GM12878 (cell line): ENCODE data around the gene ZSCAN10. TPM values are rescaled to one million over a fixed set of nuclear protein-coding genes. Genes with fewer than 3 reads are reported as not detected.

Experiments
- ATAC-seq: fragments of 200-7000 bp; cut with Tn5 transposase; 3 replicates; pipeline ENCODE4 v1.9.1; 2020; ENCODE audit warnings: mild to moderate bottlenecking, moderate library complexity
- BruUV-seq: library from RNA; stranded (reverse); fragments of 400-500 nt; replicated peaks from 2 replicates; lab custom pipeline; 2021; lab: Mats Ljungman, UMichigan
- CTCF ChIA-PET: fragments of 300-600 bp; sonication (Branson Sonifier 250); formaldehyde crosslinking; extraction: SDS; loops from one replicate; lab custom pipeline; 2021; ENCODE audit warnings: inconsistent platforms; lab: Yijun Ruan, JAX
- POLR2A ChIA-PET: fragments of 350-600 bp; formaldehyde crosslinking; extraction: SDS; loops from one replicate; lab custom pipeline; 2021; ENCODE audit warnings: inconsistent platforms; lab: Charles Lee
- RAD21 ChIA-PET: fragments of 300-600 bp; sonication (Branson Sonifier 250); formaldehyde crosslinking; loops from one replicate; lab custom pipeline; 2023; ENCODE audit warnings: antibody characterized with exemption; ENCODE audit not compliant: unreplicated experiment; lab: Charles Lee
- SMC1A ChIA-PET: fragments of 300-600 bp; sonication (Branson Sonifier 250); formaldehyde crosslinking; loops from one replicate; lab custom pipeline; 2023; ENCODE audit not compliant: unreplicated experiment, uncharacterized antibody; lab: Charles Lee
- DNase-seq: peaks from one replicate; pipeline ENCODE4 v3.0.0-alpha.2; 2011; ENCODE audit warnings: low read depth, low spot score
- FAIRE-seq: peaks from 3 replicates; lab custom pipeline; 2011; peaks lifted over from hg19 to GRCh38; lab: Jason Lieb, UNC
- H2AFZ ChIP-seq: 2 replicates; pipeline ENCODE4 v1.6.0; 2011; ENCODE audit warnings: low read depth, low read length, control low read depth; ENCODE audit not compliant: control insufficient read depth
- H3K27ac ChIP-seq: 2 replicates; pipeline ENCODE4 v1.5.1; 2011; ENCODE audit warnings: control low read depth; ENCODE audit not compliant: control insufficient read depth, insufficient read depth
- H3K27me3 ChIP-seq, 2 experiments: replicated peaks in 1 of 2; 2 replicates each; pipeline versions ENCODE4 v1.6.0 to v1.6.1; 2011; ENCODE audit warnings: low read length in 1 of 2; ENCODE audit not compliant: control insufficient read depth in 2 of 2, insufficient read depth in 2 of 2
- H3K36me3 ChIP-seq, 2 experiments: 2 replicates each; pipeline ENCODE4 v1.5.1; 2011; ENCODE audit warnings: low read length in 1 of 2; ENCODE audit not compliant: control insufficient read depth in 2 of 2, insufficient read depth in 2 of 2
- H3K4me1 ChIP-seq: 2 replicates; pipeline ENCODE4 v1.6.1; 2011; ENCODE audit warnings: mild to moderate bottlenecking, low read length, moderate library complexity, mixed read lengths; ENCODE audit not compliant: control insufficient read depth, insufficient read depth
- H3K4me2 ChIP-seq: 2 replicates; pipeline ENCODE4 v1.6.0; 2011; ENCODE audit warnings: control low read depth; ENCODE audit not compliant: control insufficient read depth, insufficient read depth
- H3K4me3 ChIP-seq: fragments of 200-600 bp; sonication (generic); 2 replicates; pipeline ENCODE4 v1.5.1; 2016
- H3K79me2 ChIP-seq: 2 replicates; pipeline ENCODE4 v1.6.0; 2011; ENCODE audit warnings: low read length; ENCODE audit not compliant: control insufficient read depth, insufficient read depth
- H3K9ac ChIP-seq: 2 replicates; pipeline ENCODE4 v1.8.0; 2011; ENCODE audit warnings: low read length, control low read depth, mixed read lengths; ENCODE audit not compliant: control insufficient read depth, insufficient read depth
- H3K9me3 ChIP-seq: replicated peaks from 3 replicates; pipeline ENCODE4 v1.5.1; 2011; ENCODE audit warnings: mild to moderate bottlenecking, low read length; ENCODE audit not compliant: control insufficient read depth, insufficient read depth
- H4K20me1 ChIP-seq: 2 replicates; pipeline ENCODE4 v1.6.0; 2011; ENCODE audit not compliant: control insufficient read depth, insufficient read depth
- ATF2 ChIP-seq: IDR thresholded peaks from 2 replicates; pipeline ENCODE4 v1.6.1; 2012; ENCODE audit warnings: low read length, inconsistent platforms
- ATF7 ChIP-seq: fragments of 450-650 bp; IDR thresholded peaks from 2 replicates; pipeline ENCODE4 v1.6.1; 2016; ENCODE audit warnings: low read depth, mild to moderate bottlenecking
- BCL11A ChIP-seq: IDR thresholded peaks from 2 replicates; pipeline ENCODE4 v1.6.1; 2011; ENCODE audit warnings: low read depth, low read length
- CTCF ChIP-seq, 3 experiments: IDR thresholded peaks in 2 of 3; conservative IDR thresholded peaks in 1 of 3; 2 replicates each; pipeline ENCODE4 v1.5.1; 2011; ENCODE audit warnings: low read depth in 3 of 3, low read length in 3 of 3, mild to moderate bottlenecking in 3 of 3, control low read depth in 2 of 3, moderate library complexity in 2 of 3, inconsistent platforms in 1 of 3, mixed read lengths in 1 of 3; ENCODE audit not compliant: control insufficient read depth in 2 of 3, insufficient read depth in 1 of 3; ENCODE audit errors: extremely low read depth in 1 of 3
- ELK1 ChIP-seq: IDR thresholded peaks from 2 replicates; pipeline ENCODE4 v1.6.1; 2012; ENCODE audit warnings: low read depth, low read length, improper control_type of control experiment
- EP300 ChIP-seq, 2 experiments: fragments of 150-350 bp in 1 of 2; IDR thresholded peaks; 2 replicates each; pipeline ENCODE4 v1.6.1; 2011 to 2012; ENCODE audit warnings: low read depth in 2 of 2, low read length in 2 of 2, borderline replicate concordance in 1 of 2, improper control_type of control experiment in 1 of 2, inconsistent platforms in 1 of 2; ENCODE audit not compliant: control insufficient read depth in 1 of 2
- IRF4 ChIP-seq: IDR thresholded peaks from 2 replicates; pipeline ENCODE4 v1.6.1; 2011; ENCODE audit warnings: low read depth, low read length
- MEF2A ChIP-seq: IDR thresholded peaks from 2 replicates; pipeline ENCODE4 v1.6.1; 2011; ENCODE audit warnings: low read depth, mild to moderate bottlenecking, low read length, moderate library complexity; ENCODE audit not compliant: insufficient read depth
- NBN ChIP-seq: fragments of 450-650 bp; IDR thresholded peaks from 2 replicates; pipeline ENCODE4 v1.6.1; 2016
- NFXL1 ChIP-seq: fragments of 450-650 bp; IDR thresholded peaks from 2 replicates; pipeline ENCODE4 v1.6.1; 2017; ENCODE audit warnings: antibody characterized with exemption, mild to moderate bottlenecking, borderline replicate concordance
- NR2C2 ChIP-seq: IDR thresholded peaks from 2 replicates; pipeline ENCODE4 v1.6.1; 2011; ENCODE audit warnings: borderline replicate concordance, low read depth; ENCODE audit not compliant: control insufficient read depth, insufficient read length
- RELB ChIP-seq: fragments of 450-650 bp; IDR thresholded peaks from 2 replicates; pipeline ENCODE4 v1.6.1; 2017; ENCODE audit warnings: low read depth, mild to moderate bottlenecking, moderate library complexity
- SIX5 ChIP-seq: IDR thresholded peaks from 2 replicates; pipeline ENCODE4 v1.6.1; 2011; ENCODE audit warnings: mild to moderate bottlenecking, low read depth, low read length, moderate library complexity; ENCODE audit not compliant: severe bottlenecking
- SMARCA5 ChIP-seq: fragments of 450-650 bp; IDR thresholded peaks from 2 replicates; pipeline ENCODE4 v1.6.1; 2017; ENCODE audit warnings: mild to moderate bottlenecking
- SRF ChIP-seq, 2 experiments: IDR thresholded peaks; 2 replicates each; pipeline ENCODE4 v1.6.1; 2011; ENCODE audit warnings: low read depth in 2 of 2, low read length in 2 of 2, mild to moderate bottlenecking in 1 of 2, moderate library complexity in 1 of 2
- TCF7 ChIP-seq: IDR thresholded peaks from 2 replicates; pipeline ENCODE4 v1.6.1; 2014; ENCODE audit warnings: antibody characterized with exemption, borderline replicate concordance
- ZNF217 ChIP-seq: fragments of 450-650 bp; IDR thresholded peaks from 2 replicates; pipeline ENCODE4 v1.6.1; 2017; ENCODE audit warnings: antibody characterized with exemption, mild to moderate bottlenecking
- ZSCAN29 ChIP-seq: fragments of 450-650 bp; IDR thresholded peaks from 2 replicates; pipeline ENCODE4 v1.6.1; 2017; ENCODE audit warnings: mild to moderate bottlenecking, moderate library complexity
- WGBS: methylation state at CpG from one replicate; pipeline ENCODE4 v1.1.6; 2016; ENCODE audit warnings: low lambda C conversion rate; ENCODE audit not compliant: insufficient replicate concordance, insufficient coverage; ENCODE audit errors: missing lambda C conversion rate; 5-methylcytosine and 5-hydroxymethylcytosine counted together
- in situ Hi-C: fragments of 300-500 bp; cut with MboI; formaldehyde crosslinking; loops from 9 replicates; pipeline ENCODE4 v1.14.3; 2018; ENCODE audit warnings: mixed read lengths
- intact Hi-C: fragments of 100-400 bp; cut with micrococcal nuclease; formaldehyde crosslinking; loops from one replicate; pipeline ENCODE4 v1.14.2; 2022; ENCODE audit not compliant: unreplicated experiment
- polyA plus RNA-seq, 11 experiments: library from polyadenylated mRNA; depleted of rRNA in 4 of 11; unstranded in 6 of 11; stranded (reverse) in 5 of 11; fragments of >200 nt; fragmentation: Nextera tagmentation in 4 of 11; fragmentation: Illumina TruSeq in 1 of 11; extraction: Ambion mirVana in 4 of 11; extraction: Trizol in 1 of 11; gene quantifications; 1 replicate in 1 of 11; 2 replicates in 10 of 11; pipeline versions ENCODE4 v1.2.1 to v1.2.3, GENCODE V29; 2011 to 2016; ENCODE audit warnings: inconsistent platforms in 2 of 11, missing spikeins in 2 of 11, low read depth in 1 of 11
- total RNA-seq, 4 experiments: library from RNA; depleted of rRNA in 3 of 4; stranded (reverse); fragments of >200 nt in 3 of 4; fragmentation: Illumina TruSeq in 1 of 4; extraction: Trizol in 1 of 4; gene quantifications; 2 replicates each; pipeline versions ENCODE4 v1.2.1 to v1.2.3, GENCODE V29; 2013 to 2021

Gene ZSCAN10
- total and polyA plus RNA-seq, 10 of the 15 experiments (the other 5 are each of a cell fraction or from before 2014, with no cell fraction given), result 0.06 to 0.33 TPM; not detected in 8

GRCh38 chr16:3084969-3085670 lies 14.0 kb downstream of the ZSCAN10 start:
- Histone ChIP-seq H3K9ac (no peak overlapping the region), H3K4me3 (no peak overlapping the region), H3K79me2 (no peaks in the 10 kb centered on the region), H2AFZ (no peak overlapping the region), H3K4me2 (no peak overlapping the region), H4K20me1 (no peaks in the 10 kb centered on the region), H3K27ac (no peak overlapping the region), H3K36me3 (no peaks in the 10 kb centered on the region), H3K27me3 (no peaks in the 10 kb centered on the region), H3K9me3 (peaks cover 2% of the 10 kb centered on the region; the same call in 1 of the 3 replicates), H3K4me1 (no peaks in the 10 kb centered on the region)
- FAIRE-seq, result no peak
- ChIA-PET SMC1A (interaction anchor here (1.0 to 1.3 kb wide), 3 partner anchors 9 to 44 kb away, joined by 3 to 8 read pairs (median 3); no protein-coding TSS in a partner anchor), RAD21 (no interaction called here), POLR2A (no interaction called here), CTCF (interaction anchor here (0.6 to 1.1 kb wide), 4 partner anchors 11 to 43 kb away, joined by 3 to 4 read pairs (median 4); no protein-coding TSS in a partner anchor)
- intact Hi-C loops (no loop called here), in situ Hi-C loops (no loop called here)
- WGBS, result 31% methylated on average over 7 of the region's 7 CpGs
- BruUV-seq, result no TSS peak
- no peak for DNase-seq
- no peak for TF ChIP-seq SRF (IDR thresholded peaks at IDR 0.05; ENCODE audit: low read depth in 2 of 2, low read length in 2 of 2)
- TF ChIP-seq ELK1, result no peak
- no peak for TF ChIP-seq BCL11A
- TF ChIP-seq CTCF (IDR thresholded peaks at IDR 0.05 in 2 of 3, conservative IDR thresholded peaks at IDR 0.05 in 1 of 3; ENCODE audit: control insufficient read depth in 2 of 3, extremely low read depth in 1 of 3, insufficient read depth in 1 of 3, low read depth in 3 of 3, low read length in 3 of 3), result no peak
- no peak for TF ChIP-seq IRF4
- no peak for TF ChIP-seq ZSCAN29
- no peak for TF ChIP-seq NR2C2
- TF ChIP-seq ATF2, result no peak
- TF ChIP-seq RELB, result no peak
- no peak for TF ChIP-seq SIX5
- TF ChIP-seq NBN, result no peak
- TF ChIP-seq TCF7, result no peak
- TF ChIP-seq EP300 (IDR thresholded peaks at IDR 0.05; ENCODE audit: borderline replicate concordance in 1 of 2, control insufficient read depth in 1 of 2, low read depth in 2 of 2, low read length in 2 of 2), result no peak
- no peak for TF ChIP-seq ATF7
- no peak for TF ChIP-seq ZNF217
- TF ChIP-seq SMARCA5, result no peak
- no peak for TF ChIP-seq MEF2A
- no peak for TF ChIP-seq NFXL1
- no peak for ATAC-seq
